Ascending aorta (tissue), 2 donors: ENCODE measurements around the gene IL1R1. TPM values are rescaled to one million over a fixed set of nuclear protein-coding genes. Genes with fewer than 3 reads are reported as not detected.
"Not testable (repeated sequence)": the region's sequence is repeated elsewhere in the genome, so short reads cannot be mapped to it uniquely, and the experiment has no call there.

Experiments
- DNase-seq, 2 donors: peaks; one replicate each; pipeline ENCODE4 v3.0.0-alpha.2; 2019; ENCODE audit warnings: low spot score in 2 of 2
- H3K27ac ChIP-seq, 2 donors: fragments of 200-600 bp; sonication (generic); one replicate each; pipeline ENCODE4 v1.5.1; 2016 to 2017; ENCODE audit warnings: mild to moderate bottlenecking in 1 of 2
- H3K27me3 ChIP-seq: fragments of 200-600 bp; sonication (generic); one replicate; pipeline ENCODE4 v1.5.1; 2017
- H3K36me3 ChIP-seq, 2 donors: fragments of 200-600 bp; sonication (generic); one replicate each; pipeline ENCODE4 v1.5.1; 2016
- H3K4me1 ChIP-seq, 2 donors: fragments of 200-600 bp; sonication (generic); one replicate each; pipeline ENCODE4 v1.5.1; 2016 to 2017; ENCODE audit warnings: mild to moderate bottlenecking in 1 of 2
- H3K4me3 ChIP-seq, 2 donors: fragments of 200-600 bp; sonication (generic); one replicate each; pipeline ENCODE4 v1.5.1; 2016 to 2017; ENCODE audit warnings: mild to moderate bottlenecking in 1 of 2
- H3K9me3 ChIP-seq, 2 donors: fragments of 200-600 bp; sonication (generic); one replicate each; pipeline ENCODE4 v1.5.1; 2016
- CTCF ChIP-seq, 3 experiments: fragments of 200-600 bp in 2 of 3; fragments of 450-650 bp in 1 of 3; sonication (generic) in 2 of 3; IDR thresholded peaks; one replicate each; pipeline ENCODE4 v1.5.1; 2016 to 2019; ENCODE audit warnings: antibody characterized with exemption in 3 of 3, mild to moderate bottlenecking in 1 of 3, moderate library complexity in 1 of 3
- intact Hi-C: fragments of 100-400 bp; cut with DNase I; formaldehyde crosslinking; loops from one replicate; pipeline ENCODE4 v1.15.1; 2023
- total RNA-seq: library from RNA; depleted of rRNA; stranded (reverse); fragments of >200 nt; gene quantifications from one replicate; pipeline ENCODE4 v1.1.0, GENCODE V29; 2016

IL1R1 gene
- total RNA-seq, 1 donor from 2014 or later = 132 TPM

- DNase-seq = no peak
- Histone ChIP-seq H3K36me3 (no peaks in the 10 kb centered on the region), H3K27ac (no peak overlapping the region), H3K4me1 (peaks cover 0 to 22% of the 10 kb centered on the region in 2 donors), H3K4me3 (no peak overlapping the region), H3K9me3 (no peaks in the 10 kb centered on the region), H3K27me3 (no peaks in the 10 kb centered on the region)
- TF ChIP-seq CTCF (IDR thresholded peaks at IDR 0.05) = no peak
- intact Hi-C loops = no loop called here
These were observed 23.3 kb upstream of the IL1R1 start for GRCh38 chr2:102119255-102119654.

- intact Hi-C loops = loop anchor here (5.0 kb wide), 1 partner anchor 53 kb away; no protein-coding TSS in a partner anchor
- Histone ChIP-seq H3K36me3 (no peaks in the 10 kb centered on the region), H3K9me3 (no peaks in the 10 kb centered on the region), H3K27ac (no peak overlapping the region), H3K4me1 (peaks cover 0 to 22% of the 10 kb centered on the region in 2 donors), H3K4me3 (no peak overlapping the region), H3K27me3 (no peaks in the 10 kb centered on the region)
- no peak for DNase-seq
- no peak for TF ChIP-seq CTCF (IDR thresholded peaks at IDR 0.05)
These were observed 22.3 kb upstream of the IL1R1 start for GRCh38 chr2:102120261-102120660.

GRCh38 chr2:102120701-102121159 lies 21.8 kb upstream of the IL1R1 start:
- no peaks in the 10 kb centered on the region for H3K36me3 ChIP-seq
- no peak for DNase-seq
- no peak overlapping the region for H3K27ac ChIP-seq
- peaks cover 0 to 22% of the 10 kb centered on the region in 2 donors for H3K4me1 ChIP-seq
- intact Hi-C loops = loop anchor here (5.0 kb wide), 1 partner anchor 53 kb away; no protein-coding TSS in a partner anchor
- H3K4me3 ChIP-seq = no peak overlapping the region
- H3K9me3 ChIP-seq = no peaks in the 10 kb centered on the region
- no peak for TF ChIP-seq CTCF (IDR thresholded peaks at IDR 0.05)
- H3K27me3 ChIP-seq = no peaks in the 10 kb centered on the region

GRCh38 chr2:102122115-102122514 lies 20.4 kb upstream of the IL1R1 start:
- Histone ChIP-seq H3K27ac (peak overlapping the region; percentile 74 to 75), H3K27me3 (no peaks in the 10 kb centered on the region), H3K4me3 (no peak overlapping the region), H3K4me1 (peaks cover 0 to 18% of the 10 kb centered on the region in 2 donors), H3K36me3 (no peaks in the 10 kb centered on the region), H3K9me3 (no peaks in the 10 kb centered on the region)
- no peak for TF ChIP-seq CTCF (IDR thresholded peaks at IDR 0.05)
- peak in 1 of 2 donors; percentile 74 for DNase-seq
- intact Hi-C loops = loop anchor here (1.0 to 5.0 kb wide), 2 partner anchors 20 to 55 kb away; partner anchors contain the start of gene IL1R1

GRCh38 chr2:102122909-102123308 lies 19.6 kb upstream of the IL1R1 start:
- intact Hi-C loops = loop anchor here (1.0 to 5.0 kb wide), 2 partner anchors 19 to 56 kb away; partner anchors contain the start of gene IL1R1
- peaks cover 0 to 15% of the 10 kb centered on the region in 2 donors for H3K4me1 ChIP-seq
- H3K36me3 ChIP-seq = no peaks in the 10 kb centered on the region
- H3K9me3 ChIP-seq = no peaks in the 10 kb centered on the region
- no peak for TF ChIP-seq CTCF (IDR thresholded peaks at IDR 0.05)
- H3K27ac ChIP-seq = peak overlapping the region; percentile 74 to 75
- no peaks in the 10 kb centered on the region for H3K27me3 ChIP-seq
- no peak overlapping the region for H3K4me3 ChIP-seq
- no peak for DNase-seq

GRCh38 chr2:102124421-102124820 lies 18.1 kb upstream of the IL1R1 start:
- intact Hi-C loops = loop anchor here (5.0 kb wide), 1 partner anchor 57 kb away; no protein-coding TSS in a partner anchor

More at GRCh38 chr2:102124421-102124820, 18.1 kb upstream of the IL1R1 start:
- H3K4me1 ChIP-seq = peaks cover 0 to 15% of the 10 kb centered on the region in 2 donors
- not testable (repeated sequence) for H3K4me3 ChIP-seq, H3K36me3 ChIP-seq, H3K9me3 ChIP-seq, H3K27ac ChIP-seq, H3K27me3 ChIP-seq, DNase-seq
